Right lung (tissue), 10 donors: Measurements from ENCODE around the gene AMOTL2. TPM values are rescaled to one million over a fixed set of nuclear protein-coding genes. Genes with fewer than 3 reads are reported as not detected.

ENCODE experiments used
- DNase-seq, 2 donors: peaks; one replicate each; pipeline ENCODE4 v3.0.0-alpha.2; 2013
- long read RNA-seq, 8 donors: transcript quantifications; one replicate each; lab custom pipeline, GENCODE V29; 2026
- polyA plus RNA-seq, 5 donors: library from polyadenylated mRNA; unstranded; fragments of 120-200 nt; gene quantifications; one replicate each; pipeline versions ENCODE4 v1.2.1 to v1.2.3, GENCODE V29; 2013; ENCODE audit warnings: inconsistent platforms in 1 of 5, low replicate concordance in 1 of 5; ENCODE audit not compliant: insufficient read length in 5 of 5, insufficient read depth in 1 of 5

AMOTL2 gene
- 10 to 100 TPM; 25.8 to 48.8 (median 38.0) TPM for polyA plus RNA-seq
- long read RNA-seq, donor 1, full-length matches to known transcripts: 7 of 18 reads
- long read RNA-seq, donor 1, partial matches to known transcripts: 11 of 18 reads
- long read RNA-seq, donor 1, other reads (novel, unspliced or antisense): 0 of 18 reads
- long read RNA-seq, donor 2, full-length matches to known transcripts: 7 of 7 reads
- long read RNA-seq, donor 2, partial matches to known transcripts: 0 of 7 reads
- long read RNA-seq, donor 2, other reads (novel, unspliced or antisense): 0 of 7 reads
- long read RNA-seq, donor 3, full-length matches to known transcripts: 3 of 16 reads
- long read RNA-seq, donor 3, partial matches to known transcripts: 13 of 16 reads
- long read RNA-seq, donor 3, other reads (novel, unspliced or antisense): 0 of 16 reads
- long read RNA-seq, donor 4, full-length matches to known transcripts: 6 of 6 reads
- long read RNA-seq, donor 4, partial matches to known transcripts: 0 of 6 reads
- long read RNA-seq, donor 4, other reads (novel, unspliced or antisense): 0 of 6 reads
- long read RNA-seq, donor 5, full-length matches to known transcripts: 6 of 20 reads
- long read RNA-seq, donor 5, partial matches to known transcripts: 14 of 20 reads
- long read RNA-seq, donor 5, other reads (novel, unspliced or antisense): 0 of 20 reads
- long read RNA-seq, donor 6, full-length matches to known transcripts: 11 of 16 reads
- long read RNA-seq, donor 6, partial matches to known transcripts: 5 of 16 reads
- long read RNA-seq, donor 6, other reads (novel, unspliced or antisense): 0 of 16 reads
- long read RNA-seq, donor 7, full-length matches to known transcripts: 9 of 9 reads
- long read RNA-seq, donor 7, partial matches to known transcripts: 0 of 9 reads
- long read RNA-seq, donor 7, other reads (novel, unspliced or antisense): 0 of 9 reads
- long read RNA-seq, donor 8: 0 reads

DNA sequence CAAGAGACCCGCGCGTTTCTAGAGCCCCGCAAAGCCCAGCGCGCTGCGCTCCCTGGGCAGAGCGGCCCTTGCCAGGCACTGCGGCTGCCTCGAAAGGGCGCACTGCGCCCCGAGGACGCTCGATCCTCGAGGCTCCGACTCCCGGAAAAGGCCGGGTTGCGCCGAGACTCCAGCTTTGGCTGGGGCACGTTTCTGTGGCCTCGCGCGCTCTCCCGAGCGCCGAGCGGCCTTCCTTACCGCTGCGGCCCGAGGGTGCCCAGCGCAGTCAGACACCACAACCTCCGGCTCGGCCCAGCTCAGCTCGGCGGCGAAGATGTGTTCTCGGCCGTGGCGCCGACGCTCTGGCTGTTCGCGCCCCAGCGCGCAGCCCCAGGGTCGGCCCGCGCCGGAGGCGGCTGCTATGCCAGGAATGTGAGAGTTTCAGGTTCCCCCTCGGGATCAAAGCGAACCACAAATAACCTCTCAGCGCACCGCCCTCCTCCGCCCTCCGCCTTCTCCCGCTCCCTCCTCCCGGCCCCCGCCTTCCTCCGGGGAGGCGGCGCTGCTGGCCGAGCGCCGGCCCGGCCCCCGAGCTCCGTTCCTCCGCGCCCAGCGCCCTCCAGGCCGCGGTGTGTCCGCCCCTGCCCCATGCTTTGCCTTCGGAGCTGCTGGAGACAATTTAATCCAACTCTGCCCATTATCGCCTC, at the start of gene AMOTL2:
Gene AMOTL2, minus strand, starts transcription at position 343 of the 686 bp plus-strand sequence. CDS start 3,014 bp downstream, outside the sequence.
- peak; percentile 92 for DNase-seq

DNA sequence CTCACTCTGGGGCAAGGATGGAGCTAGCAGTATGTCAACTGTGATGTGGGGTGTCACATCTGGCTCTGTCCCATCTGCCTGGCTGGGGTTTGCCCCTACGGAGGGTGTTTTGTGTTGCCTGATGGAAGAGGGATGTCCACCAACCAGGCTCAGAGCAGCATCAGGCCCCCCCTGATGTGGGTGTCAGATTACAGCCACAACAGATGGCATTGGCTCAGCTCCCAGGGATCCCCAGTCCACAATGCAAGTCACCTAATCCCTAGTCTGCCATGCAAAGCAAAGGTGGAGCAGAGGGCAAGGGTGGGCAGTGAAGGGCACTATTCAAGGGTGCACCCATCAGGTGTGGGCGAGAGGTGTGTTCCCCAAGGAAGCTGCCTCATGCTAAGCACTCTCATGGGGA, 48.9 kb upstream of the AMOTL2 start:
- peak in 1 of 2 donors; percentile 14 for DNase-seq

DNA sequence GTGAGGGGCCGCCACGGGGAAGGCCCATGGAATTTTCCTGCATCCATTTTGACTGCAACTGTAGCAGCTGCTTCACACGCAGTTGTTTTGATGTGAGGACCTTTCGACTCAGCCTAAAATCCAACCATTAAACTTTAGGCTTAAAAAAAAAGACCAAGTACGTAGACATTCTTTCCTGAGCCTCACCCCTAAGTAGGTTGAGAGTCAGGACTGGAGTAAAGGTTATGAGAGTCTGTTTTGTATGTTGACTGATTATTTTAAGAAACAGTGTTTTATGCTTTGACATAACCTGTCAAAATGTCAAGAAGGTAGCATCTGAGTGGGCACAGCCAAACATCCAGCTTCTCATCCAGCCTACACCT, 45.7 kb upstream of the AMOTL2 start:
- DNase-seq: no peak

DNA sequence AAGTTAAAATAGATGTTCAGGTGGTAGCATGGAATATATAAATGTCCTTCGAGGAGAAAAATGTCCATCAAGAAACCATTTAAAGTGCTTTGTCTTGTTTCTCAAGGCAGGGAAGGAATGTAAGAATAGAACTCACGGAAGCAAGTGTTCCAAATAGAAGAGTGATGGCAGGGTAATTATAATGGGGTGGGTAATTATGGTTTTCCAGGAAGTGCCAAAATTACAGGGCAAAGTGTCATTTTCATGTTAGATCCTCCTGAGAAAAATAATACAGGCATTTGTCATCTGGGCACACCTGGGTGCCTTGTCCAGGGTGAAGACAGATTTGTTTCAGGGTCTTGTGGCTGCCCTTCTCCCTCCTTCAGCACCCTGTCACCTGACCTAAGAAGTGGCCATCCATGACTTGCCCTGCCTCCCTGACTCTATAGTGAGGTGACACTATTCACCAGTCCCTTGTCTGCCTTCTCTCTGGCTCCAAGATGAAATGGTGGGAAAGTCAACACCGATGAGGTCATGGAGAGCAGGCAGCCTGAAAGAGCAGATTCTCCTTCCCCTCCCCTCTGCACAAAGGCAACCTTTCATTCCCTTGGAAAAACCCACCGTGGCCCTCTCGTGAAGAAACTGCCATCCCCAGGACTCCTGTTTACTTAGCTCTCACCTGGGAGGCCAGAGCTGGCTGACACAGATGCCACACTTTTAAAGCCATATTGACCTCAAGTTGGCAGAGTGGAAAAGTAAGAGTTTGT, 45.1 kb upstream of the AMOTL2 start:
- peak; percentile 33 to 38 for DNase-seq

DNA sequence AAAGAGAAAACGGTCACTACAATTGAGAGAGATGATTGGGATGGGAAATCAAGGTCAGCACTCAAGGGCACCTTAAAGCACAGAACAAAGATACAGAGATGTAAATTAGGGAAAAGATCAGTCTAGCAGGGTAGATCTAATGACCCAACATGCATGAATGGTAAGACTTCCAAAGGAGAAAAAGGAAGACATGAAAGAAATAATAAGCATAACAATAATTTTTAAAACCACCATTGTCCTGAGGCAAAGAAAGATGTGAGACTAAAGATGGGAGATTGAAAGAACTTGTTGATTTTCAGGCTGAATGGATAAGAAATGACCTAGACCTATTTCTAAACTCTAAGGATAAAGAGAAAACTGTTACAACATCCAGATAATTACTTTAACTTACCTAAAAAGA, 34.8 kb upstream of the AMOTL2 start:
- DNase-seq: no peak

DNA sequence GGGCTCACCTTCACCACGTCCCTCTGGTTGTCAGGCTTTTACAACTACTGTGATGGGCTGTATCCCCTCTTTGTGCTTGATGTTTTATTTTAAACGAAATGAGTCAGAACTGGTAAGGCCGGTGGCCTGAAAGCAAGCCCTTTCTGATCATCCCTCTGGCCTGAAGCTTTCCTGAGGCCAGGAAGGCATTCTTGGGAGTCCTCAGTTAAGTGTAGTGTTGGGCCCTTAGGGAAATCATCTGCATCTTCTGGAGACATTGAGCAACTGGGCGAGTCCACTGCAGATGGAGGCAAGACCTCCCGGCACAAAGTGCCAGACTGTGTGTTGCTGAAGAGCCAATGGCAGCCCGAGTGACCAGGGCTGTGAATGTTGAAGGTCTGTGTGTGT, 33.0 kb upstream of the AMOTL2 start:
- no peak for DNase-seq

DNA sequence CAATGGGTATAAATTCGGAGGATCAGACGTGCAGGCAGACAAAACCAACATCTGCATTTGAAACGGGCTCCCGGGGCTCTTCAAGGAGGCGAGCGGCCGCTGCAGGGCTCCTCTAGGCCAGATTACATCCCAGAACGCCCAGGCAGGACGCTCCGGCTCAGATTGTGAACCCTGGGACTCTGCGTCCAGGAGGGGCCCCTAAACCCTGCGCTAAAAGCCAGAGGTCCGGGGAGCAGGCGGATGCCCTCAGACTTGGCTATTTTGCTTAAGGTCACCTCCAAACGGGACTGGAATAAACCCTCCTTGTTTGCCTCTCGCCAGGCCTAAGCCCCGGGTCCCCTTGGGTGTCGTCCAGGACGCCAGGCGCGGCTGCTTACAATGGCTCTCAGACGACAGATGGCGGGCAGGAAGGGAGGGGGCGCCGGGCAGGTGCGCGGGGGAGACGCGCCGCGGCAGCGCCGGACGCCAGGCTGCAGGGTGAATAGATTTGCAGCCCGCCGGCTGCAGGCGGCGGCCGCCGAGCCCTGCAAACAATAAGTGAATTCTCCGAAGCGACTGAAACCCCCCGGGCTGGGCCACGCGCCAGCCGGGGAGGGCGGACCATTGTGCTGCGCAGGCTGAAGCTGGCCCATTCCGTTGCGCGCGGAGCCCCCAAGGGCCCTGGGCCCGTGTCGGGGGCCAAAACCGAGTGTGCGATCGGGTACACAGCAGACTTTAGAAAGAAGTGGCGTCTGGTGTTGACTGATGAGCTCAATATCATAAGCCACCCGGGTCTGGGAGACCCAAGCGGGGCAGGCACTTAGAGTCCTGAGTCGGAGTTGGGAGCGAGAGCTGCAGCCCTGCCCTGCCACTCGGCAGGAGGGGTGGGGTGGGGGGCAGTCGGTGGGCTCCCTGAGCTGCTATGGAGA, 32.3 kb upstream of the AMOTL2 start:
- DNase-seq: peak; percentile 50 to 55

DNA sequence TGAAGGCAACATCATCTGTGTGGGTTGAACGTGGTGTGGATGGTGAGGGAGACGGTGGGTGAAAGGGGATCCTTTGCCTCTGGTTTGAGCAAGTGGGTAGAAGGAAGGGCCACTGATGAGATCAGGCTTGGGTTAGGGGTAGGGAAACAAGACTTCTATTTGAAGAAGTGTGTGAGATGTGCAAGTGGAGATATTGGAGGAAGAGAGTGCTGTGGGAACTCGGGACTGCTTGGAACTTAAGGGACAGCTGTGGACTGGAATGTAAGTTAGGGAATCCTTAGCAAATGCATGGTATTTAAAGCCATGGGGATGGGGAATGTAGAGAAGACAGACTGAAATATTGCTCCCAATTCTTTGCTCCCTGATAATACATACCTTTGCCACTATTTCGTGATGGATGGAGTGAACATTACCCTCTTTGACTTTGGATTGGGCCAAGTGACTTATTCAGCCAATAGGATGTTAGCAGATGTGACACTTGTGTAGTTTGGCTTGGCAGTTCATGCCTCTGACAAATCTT, 30.2 kb upstream of the AMOTL2 start:
- no peak for DNase-seq

DNA sequence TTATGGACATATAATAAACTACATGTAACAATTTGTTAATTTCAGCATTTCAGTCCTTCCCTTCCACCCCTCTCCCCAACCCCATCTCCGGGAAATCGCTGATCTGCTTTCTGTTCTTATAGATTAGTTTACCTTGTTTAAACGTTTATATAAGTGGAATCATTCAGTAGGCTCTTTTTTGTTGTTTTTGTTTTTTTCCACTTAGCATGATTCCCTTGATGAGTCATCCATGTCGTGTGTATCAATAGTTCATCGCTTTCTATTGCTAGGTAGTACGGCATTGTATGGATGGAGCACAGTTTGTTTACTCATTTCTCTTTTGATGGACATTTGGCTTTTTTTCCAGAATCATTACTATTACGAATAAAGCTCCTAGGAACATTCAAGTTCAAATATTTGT, 23.5 kb upstream of the AMOTL2 start:
- no peak for DNase-seq

DNA sequence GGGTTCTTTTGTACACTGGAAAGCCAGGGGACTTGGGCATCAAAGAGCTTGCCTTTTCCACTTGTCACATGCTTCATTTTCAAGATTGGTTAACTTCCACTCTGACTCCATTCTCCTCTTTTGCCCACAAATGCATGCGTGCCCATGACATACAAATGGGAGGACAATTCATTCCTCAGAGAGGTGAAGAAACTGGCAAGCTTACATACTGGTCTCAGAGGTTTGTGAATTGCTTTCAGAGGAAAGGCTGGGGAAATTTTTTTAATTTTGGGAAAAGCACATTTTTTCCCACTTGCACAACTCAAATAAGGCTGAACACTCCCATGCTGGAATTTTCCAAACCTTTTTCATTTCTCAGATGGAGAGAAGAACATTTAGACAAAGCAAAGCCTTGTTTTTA, 20.9 kb upstream of the AMOTL2 start:
- no peak for DNase-seq

DNA sequence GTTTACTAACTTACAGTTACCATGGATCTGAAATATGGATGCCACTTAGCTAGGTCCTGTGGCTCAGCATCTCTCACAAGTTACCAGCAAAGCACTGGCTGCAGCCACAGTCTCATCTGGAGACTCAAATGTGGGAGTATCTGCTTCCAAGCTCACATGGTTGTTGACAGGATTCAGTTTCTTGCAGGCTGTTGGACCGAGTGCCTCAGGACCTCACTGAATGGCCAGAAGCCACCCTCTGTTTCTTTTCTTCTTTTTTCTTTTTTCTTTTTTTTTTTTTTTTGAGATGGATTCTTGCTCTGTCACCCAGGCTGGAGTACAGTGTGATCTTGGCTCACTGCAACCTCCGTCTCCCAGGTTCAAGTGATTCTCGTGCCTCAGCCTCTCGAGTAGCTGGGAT, 20.1 kb upstream of the AMOTL2 start:
- DNase-seq: no peak

DNA sequence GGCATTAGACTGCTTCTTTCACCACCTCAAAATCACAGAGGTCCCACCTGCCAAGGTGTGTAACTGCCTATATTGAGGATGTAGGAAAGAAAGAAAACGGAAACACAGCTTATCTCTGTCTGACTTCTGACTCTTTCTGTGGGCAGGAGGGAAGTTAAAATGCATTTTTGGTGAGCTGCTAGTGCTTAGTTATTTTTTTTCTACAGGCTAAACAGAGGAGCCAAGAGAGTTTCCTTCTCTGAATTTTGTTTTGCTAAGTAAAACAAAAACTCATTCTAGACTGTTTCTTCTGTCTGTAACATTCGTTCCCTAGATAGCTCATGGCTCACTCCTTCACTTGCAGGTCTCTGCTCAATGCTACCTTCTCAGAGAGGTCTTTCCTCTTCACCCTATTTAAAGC, 18.8 kb upstream of the AMOTL2 start:
- no peak for DNase-seq

DNA sequence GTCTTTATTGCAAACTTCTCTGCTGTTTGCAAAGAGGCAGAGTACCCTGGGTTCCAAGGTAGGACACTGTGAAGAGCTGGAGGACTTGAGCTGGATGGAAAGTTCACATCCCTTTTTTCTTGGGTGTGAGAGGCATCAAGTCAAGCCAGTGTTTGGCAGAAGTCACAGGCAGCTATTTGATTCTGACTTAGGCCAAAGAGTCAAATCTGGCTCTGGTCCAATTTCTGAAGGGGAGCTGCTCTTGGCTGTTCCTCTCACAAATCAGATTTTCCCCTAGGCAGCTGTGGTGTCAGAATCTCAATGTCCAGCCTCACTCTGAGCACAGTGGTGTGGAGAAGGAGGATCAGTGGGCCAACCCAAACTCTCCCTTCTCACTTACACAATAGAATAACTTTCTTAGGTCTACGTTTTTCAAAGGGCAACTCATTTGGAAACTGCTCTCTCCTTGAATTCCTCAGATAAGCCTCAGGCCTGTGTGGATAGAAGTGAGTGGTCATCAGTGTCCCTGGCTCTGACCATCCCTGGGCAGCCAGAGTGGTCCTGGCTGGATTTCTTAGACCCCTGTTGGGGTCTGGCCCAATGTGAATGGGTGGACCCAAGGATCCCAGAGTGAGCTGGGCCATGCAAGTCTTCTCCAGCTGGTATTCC, 18.2 kb upstream of the AMOTL2 start:
- peak; percentile 83 to 85 for DNase-seq

DNA sequence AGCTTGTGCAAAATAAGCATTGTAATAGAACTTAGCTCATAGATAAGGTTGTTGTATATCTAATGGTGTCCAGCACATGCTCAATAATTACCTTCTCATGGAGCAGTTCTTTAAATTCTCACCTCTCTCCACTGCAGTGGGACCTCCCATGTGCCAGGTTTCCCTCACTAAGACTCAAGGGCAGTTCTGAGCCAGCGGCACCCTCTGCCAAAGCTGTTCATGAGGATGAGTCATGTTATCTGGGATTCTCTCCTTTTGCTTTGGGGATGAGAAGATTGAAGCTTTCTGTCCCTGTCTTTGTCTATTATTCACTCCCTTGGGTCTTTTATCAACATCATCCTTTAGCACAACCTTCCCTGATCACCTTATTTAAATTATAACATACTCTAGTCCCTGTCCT, 15.6 kb upstream of the AMOTL2 start:
- no peak for DNase-seq

DNA sequence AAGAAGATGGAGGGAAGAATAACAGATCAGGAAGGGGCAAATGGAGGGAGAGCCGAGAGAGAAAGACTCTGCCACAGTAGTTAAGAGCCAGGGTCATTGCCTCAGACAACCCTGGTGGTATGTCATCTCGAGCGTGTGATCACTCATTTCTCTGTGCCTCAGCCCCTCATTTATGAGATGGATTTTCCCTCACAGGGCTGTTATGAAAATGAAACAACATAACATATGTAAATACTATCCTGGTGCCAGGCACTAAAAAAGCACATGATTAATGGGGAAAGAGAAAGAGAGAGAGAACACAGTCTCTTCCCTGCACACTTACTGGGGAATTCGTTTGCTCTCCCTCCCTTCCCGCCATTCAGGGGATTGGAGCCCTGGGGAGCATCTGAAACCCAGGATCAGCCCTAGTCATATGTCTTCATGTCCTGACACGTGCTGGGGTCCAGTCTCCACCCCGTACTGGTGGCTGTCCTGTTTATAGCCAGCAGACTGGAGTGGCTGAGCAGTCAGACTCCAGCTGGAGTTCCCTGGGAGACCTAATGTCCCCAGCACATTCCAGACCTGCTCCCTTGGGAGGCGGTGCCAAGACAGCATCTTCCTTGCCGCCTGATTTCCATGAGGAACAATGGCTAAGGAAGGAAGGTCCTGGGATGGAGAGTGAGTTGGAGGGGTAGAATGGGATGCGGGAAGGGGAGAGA, 14.7 kb upstream of the AMOTL2 start:
- DNase-seq: no peak

DNA sequence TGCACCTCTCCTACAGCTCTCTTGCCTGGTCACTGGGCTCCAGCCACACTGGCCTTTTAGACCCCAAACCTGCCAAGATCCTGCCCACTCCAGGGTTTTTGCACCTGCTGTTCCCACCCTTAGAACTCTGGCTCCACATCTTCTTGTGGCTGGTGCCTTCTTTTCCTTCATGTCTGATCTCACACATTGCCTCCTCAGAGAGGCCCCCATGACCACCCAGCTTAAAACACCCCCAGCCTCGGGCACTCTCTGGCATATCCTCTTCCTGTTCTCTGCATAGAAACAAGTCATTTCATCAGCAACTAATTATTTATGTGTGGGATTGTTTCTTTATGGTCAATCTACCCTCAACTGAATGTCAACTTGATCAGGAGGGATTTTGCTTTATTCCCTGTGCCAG, 14.0 kb upstream of the AMOTL2 start:
- DNase-seq: no peak

DNA sequence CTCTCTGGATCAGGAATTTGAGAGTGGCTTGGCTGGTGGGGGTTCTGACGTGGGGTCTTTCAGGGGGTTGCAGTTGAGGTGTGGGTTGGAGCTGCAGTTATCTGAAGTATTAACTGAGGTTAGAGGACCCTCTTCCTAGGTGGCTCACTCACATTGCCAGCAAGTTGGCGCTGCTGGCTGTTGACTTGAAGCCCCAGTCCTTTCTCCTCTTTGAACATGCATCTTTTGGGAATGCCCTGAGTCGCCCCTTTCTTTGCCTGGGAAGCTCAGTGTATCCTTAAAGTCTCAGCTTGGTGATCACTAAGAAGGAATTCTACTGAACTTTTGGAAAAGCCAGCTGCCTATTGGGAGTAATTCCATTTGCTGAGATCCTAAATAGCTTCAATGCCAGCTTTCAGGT, 13.0 kb upstream of the AMOTL2 start:
- no peak for DNase-seq

DNA sequence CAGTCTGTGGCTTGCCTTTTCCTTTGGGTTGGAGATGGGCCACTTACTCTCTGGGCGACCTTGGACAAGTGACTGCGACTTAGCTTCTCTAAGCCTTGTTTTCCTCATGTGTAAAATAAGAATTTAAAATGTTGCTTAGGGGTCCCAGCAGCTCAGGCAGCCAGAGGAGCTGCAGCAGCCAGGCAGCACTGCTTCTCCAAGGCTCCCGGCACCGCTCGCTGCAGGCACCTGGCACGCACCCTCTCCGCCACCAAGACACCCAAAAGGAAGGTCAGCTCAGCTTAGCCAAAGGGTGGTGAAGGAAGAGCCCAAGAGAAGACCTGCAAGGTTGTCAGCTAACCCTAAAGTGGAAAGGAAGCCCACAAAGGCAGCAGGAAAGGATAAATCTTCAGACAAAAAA, 10.7 kb upstream of the AMOTL2 start:
- no peak for DNase-seq
